Measurements from ENCODE around the gene CSAD. TPM values are rescaled to one million over a fixed set of nuclear protein-coding genes. Genes with fewer than 3 reads are reported as not detected.

The CSAD gene
- total and polyA plus RNA-seq, 2 experiments from 2014 or later: 3.2 to 7.1 TPM

GRCh38 chr12:53208877-53209463, 28.2 kb upstream of the CSAD start:
- Histone ChIP-seq H4K20me1 (replicated peaks; ENCODE audit: insufficient read depth) (peaks cover 13% of the 10 kb centered on the region), H3K4me2 (no peak overlapping the region), H3K79me2 (replicated peaks; ENCODE audit: insufficient read depth) (no peaks in the 10 kb centered on the region; the same call in 1 of the 2 replicates), H3K36me3 (ENCODE audit: insufficient read depth) (peaks cover 20% of the 10 kb centered on the region), H2AFZ (no peak overlapping the region), H3F3A (replicated peaks; ENCODE audit: low read depth) (peaks cover 19% of the 10 kb centered on the region), H3K27me3 (ENCODE audit: insufficient read depth) (0 out of 2 replicates have a peak, but pooled peaks cover 3% of the 10 kb centered on the region), H3K9me2 (ENCODE audit: insufficient read depth) (no peaks in the 10 kb centered on the region), H3K4me1 (ENCODE audit: insufficient read depth) (peaks cover 7% of the 10 kb centered on the region), H3K27ac (ENCODE audit: low read depth) (no peak overlapping the region), H3K4me3 (no peak overlapping the region)
- Mint-ChIP-seq H3K4me1 (peaks cover 28% of the 10 kb centered on the region), H3K27me3 (ENCODE audit: insufficient read depth, low read depth, poor library complexity) (peaks cover 26% of the 10 kb centered on the region), H3K27ac (no peak overlapping the region), H3K4me3 (no peak overlapping the region), H3K9me3 (no peaks in the 10 kb centered on the region), H3K36me3 (ENCODE audit: low read depth) (peaks cover 45% of the 10 kb centered on the region)
- DNase-seq (ENCODE audit: low spot score) (peak; percentile 28), ATAC-seq (no peak; the same call in 1 of the 3 replicates)
- TF ChIP-seq POLR2AphosphoS5 (IDR thresholded peaks at IDR 0.05; ENCODE audit: low read depth) (no peak), REST (IDR thresholded peaks at IDR 0.05; ENCODE audit: unreplicated experiment) (no peak), STAT1 (IDR thresholded peaks at IDR 0.05; ENCODE audit: unreplicated experiment) (no peak), ETS1 (IDR thresholded peaks at IDR 0.05) (no peak), EZH2phosphoT487 (IDR thresholded peaks at IDR 0.05; ENCODE audit: unreplicated experiment) (no peak), CTCF (conservative IDR thresholded peaks at IDR 0.05; ENCODE audit: low read depth in 2 of 2) (no peak), ZNF114 (CRISPR knock-in tag; IDR thresholded peaks at IDR 0.05) (no peak), ZNF462 (CRISPR knock-in tag; IDR thresholded peaks at IDR 0.05) (no peak), EZH2 (IDR thresholded peaks at IDR 0.05; ENCODE audit: low read depth, unreplicated experiment) (no peak), ZNF331 (CRISPR knock-in tag; IDR thresholded peaks at IDR 0.05; ENCODE audit: low read depth) (no peak), JUNB (IDR thresholded peaks at IDR 0.05; ENCODE audit: unreplicated experiment) (no peak), CREB1 (CRISPR knock-in tag; IDR thresholded peaks at IDR 0.05; ENCODE audit: low read depth) (no peak), NANOG (IDR thresholded peaks at IDR 0.05; ENCODE audit: borderline replicate concordance) (no peak)
